Measurements from ENCODE around the gene OBP2A. TPM values are rescaled to one million over a fixed set of nuclear protein-coding genes. Genes with fewer than 3 reads are reported as not detected.

Gene OBP2A
- total and polyA plus RNA-seq, 9 donors, result 1.4 to 7.8 (median 4.8) TPM; not detected in 5

DNA sequence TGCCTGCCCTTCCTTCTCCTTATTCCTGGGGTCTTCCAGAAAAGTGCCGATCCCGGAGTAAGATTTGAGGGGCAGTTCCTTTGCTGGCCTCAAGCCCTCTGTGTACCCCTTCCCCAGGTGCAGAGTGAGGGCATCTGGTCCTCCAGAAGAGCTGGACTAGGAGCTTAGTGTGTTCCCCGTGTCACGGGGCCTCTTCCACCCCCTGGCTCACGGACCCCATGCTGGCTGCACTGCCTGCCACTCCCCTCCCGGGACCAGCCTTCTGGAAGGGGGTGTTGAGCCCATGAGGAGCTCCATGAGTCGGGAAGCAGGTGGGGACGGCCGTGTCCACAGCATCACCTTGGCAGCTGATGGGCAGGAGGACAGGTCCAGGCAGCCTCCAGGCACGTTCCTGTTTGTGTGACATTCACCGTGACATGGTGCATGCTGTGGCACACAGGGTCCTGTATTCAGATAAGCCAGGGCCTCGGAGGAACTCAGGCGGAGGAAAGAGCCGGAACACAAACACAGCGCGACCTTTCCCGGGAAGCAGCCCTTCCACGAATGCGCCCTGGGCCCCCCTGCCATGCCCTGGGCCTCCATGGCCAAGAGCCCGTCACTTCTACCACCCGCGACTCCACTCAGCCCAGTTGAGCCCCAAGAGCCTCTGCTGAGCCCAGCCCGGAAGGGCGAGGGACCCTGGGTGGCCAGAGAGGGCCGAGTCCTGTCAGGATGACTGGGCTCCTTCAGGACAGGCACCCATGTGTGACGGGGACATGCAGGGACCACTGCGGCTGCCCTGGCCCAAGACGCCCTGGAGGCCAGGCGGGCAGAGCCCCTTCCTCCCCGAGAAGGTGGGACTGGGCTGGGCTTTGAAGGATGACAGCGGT is 30.6 kb upstream of the OBP2A start:
- no peaks in the 10 kb centered on the region for H3K9me3 ChIP-seq
- H3K36me3 ChIP-seq, result no peaks in the 10 kb centered on the region
- intact Hi-C loops (cut with DNase I), result no loop called here
- H3K27me3 ChIP-seq, result no peaks in the 10 kb centered on the region
- DNase-seq, result peak in 1 of 5 donors; percentile 10
- H3K4me3 ChIP-seq, result no peak overlapping the region
- H3K27ac ChIP-seq, result no peak overlapping the region
- WGBS, 3 donors, result 84 to 87% (median 85%) methylated on average over 30 to 31 of the region's 31 CpGs
- TF ChIP-seq CTCF (IDR thresholded peaks at IDR 0.05) (no peak), POLR2A (IDR thresholded peaks at IDR 0.05) (no peak), EP300 (IDR thresholded peaks at IDR 0.05) (no peak)
- no peaks in the 10 kb centered on the region for H3K4me1 ChIP-seq (ENCODE audit: insufficient read depth)

GRCh38 chr9:135516132-135516860 is 29.6 kb upstream of the OBP2A start:
- 75 to 84% (median 77%) methylated on average over 25 of the region's 25 CpGs for WGBS, 3 donors
- Histone ChIP-seq H3K27me3 (no peaks in the 10 kb centered on the region), H3K4me1 (ENCODE audit: insufficient read depth) (no peaks in the 10 kb centered on the region), H3K27ac (no peak overlapping the region), H3K4me3 (no peak overlapping the region), H3K36me3 (no peaks in the 10 kb centered on the region), H3K9me3 (no peaks in the 10 kb centered on the region)
- peak in 1 of 5 donors; percentile 4 for DNase-seq
- no peak for TF ChIP-seq CTCF (IDR thresholded peaks at IDR 0.05)
- no peak for TF ChIP-seq EP300 (IDR thresholded peaks at IDR 0.05)
- no peak for TF ChIP-seq POLR2A (IDR thresholded peaks at IDR 0.05)
- intact Hi-C loops (cut with DNase I), result no loop called here

GRCh38 chr9:135517407-135517822 is 28.5 kb upstream of the OBP2A start:
- Histone ChIP-seq H3K27ac (no peak overlapping the region), H3K27me3 (no peaks in the 10 kb centered on the region), H3K36me3 (no peaks in the 10 kb centered on the region), H3K9me3 (no peaks in the 10 kb centered on the region), H3K4me3 (no peak overlapping the region), H3K4me1 (ENCODE audit: insufficient read depth) (no peaks in the 10 kb centered on the region)
- intact Hi-C loops (cut with DNase I), result no loop called here
- DNase-seq, result no peak
- 86 to 90% (median 89%) methylated on average over 24 of the region's 24 CpGs for WGBS, 3 donors
- no peak for TF ChIP-seq CTCF (IDR thresholded peaks at IDR 0.05)
- no peak for TF ChIP-seq POLR2A (IDR thresholded peaks at IDR 0.05)
- TF ChIP-seq EP300 (IDR thresholded peaks at IDR 0.05), result no peak

DNA sequence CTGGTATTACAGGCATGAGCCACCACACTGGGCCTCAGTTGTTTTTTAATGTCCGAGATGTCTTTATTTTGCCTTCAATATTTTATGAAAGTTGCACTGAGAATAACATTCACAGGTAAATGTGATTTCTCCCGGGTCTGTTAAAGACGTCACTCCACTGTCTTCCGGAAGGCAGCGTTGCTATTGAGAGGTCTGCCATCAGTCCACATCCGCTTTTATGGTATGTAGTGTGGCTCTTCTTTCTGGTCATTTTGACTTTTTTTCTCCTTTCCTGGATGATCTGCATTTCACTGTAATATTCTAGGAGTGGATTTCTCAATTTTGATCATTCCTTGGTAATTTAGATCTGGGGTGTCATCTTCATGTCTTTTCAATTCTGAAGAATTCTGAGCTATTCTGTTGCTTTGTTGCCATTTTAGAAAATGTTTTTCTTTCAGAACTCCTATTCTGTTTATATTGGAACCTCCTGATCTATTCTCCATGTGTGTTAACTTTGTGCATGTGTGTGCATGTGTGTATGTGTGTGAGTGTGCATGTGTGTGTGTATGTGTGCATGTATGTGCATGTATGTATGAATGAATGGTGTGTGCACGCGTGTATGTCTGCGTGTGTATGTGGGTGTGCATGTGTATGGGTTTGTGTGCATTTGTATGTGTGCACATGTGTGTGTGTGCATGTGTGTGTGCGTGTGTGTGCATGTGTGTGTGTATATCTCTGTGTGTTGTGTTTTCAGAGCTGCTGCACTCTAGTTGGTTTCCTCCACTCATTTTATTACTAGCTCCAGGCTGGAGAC is 26.6 kb upstream of the OBP2A start:
- Histone ChIP-seq H3K4me3 (no peak overlapping the region), H3K9me3 (no peaks in the 10 kb centered on the region), H3K36me3 (no peaks in the 10 kb centered on the region), H3K4me1 (ENCODE audit: insufficient read depth) (no peaks in the 10 kb centered on the region), H3K27me3 (no peaks in the 10 kb centered on the region), H3K27ac (no peak overlapping the region)
- intact Hi-C loops (cut with DNase I), result no loop called here
- peak in 1 of 5 donors; percentile 1 for DNase-seq
- TF ChIP-seq CTCF (IDR thresholded peaks at IDR 0.05), result no peak
- TF ChIP-seq EP300 (IDR thresholded peaks at IDR 0.05), result no peak
- no peak for TF ChIP-seq POLR2A (IDR thresholded peaks at IDR 0.05)
- 89 to 94% (median 93%) methylated on average over 10 of the region's 10 CpGs for WGBS, 3 donors

Measured in ovary (tissue), 9 donors.